HUES6 (cell line): ENCODE measurements around the gene UCP2.

ENCODE experiments used
- H3K27ac ChIP-seq: 2 replicates; pipeline ENCODE4 v1.7.0; 2013; ENCODE audit warnings: low read depth, mild to moderate bottlenecking, low read length, inconsistent platforms
- H3K27me3 ChIP-seq: 2 replicates; pipeline ENCODE4 v1.6.1; 2013; ENCODE audit warnings: low read length; ENCODE audit not compliant: control insufficient read depth, insufficient read depth
- H3K36me3 ChIP-seq: 2 replicates; pipeline ENCODE4 v1.6.1; 2013; ENCODE audit warnings: low read length; ENCODE audit not compliant: control insufficient read depth, insufficient read depth
- H3K4me1 ChIP-seq: 2 replicates; pipeline ENCODE4 v1.6.1; 2013; ENCODE audit warnings: low read length; ENCODE audit not compliant: control insufficient read depth, insufficient read depth
- H3K4me3 ChIP-seq: 2 replicates; pipeline ENCODE4 v1.5.1; 2013; ENCODE audit warnings: low read depth, low read length
- H3K9ac ChIP-seq: one replicate; pipeline ENCODE4 v1.6.1; 2013; ENCODE audit warnings: mild to moderate bottlenecking, low read length
- H3K9me3 ChIP-seq: 2 replicates; pipeline ENCODE4 v1.6.1; 2013; ENCODE audit warnings: low read depth, low read length; ENCODE audit not compliant: control insufficient read depth, insufficient read depth

The UCP2 gene

GRCh38 chr11:73975479-73975757 lies 7.2 kb downstream of the UCP2 start:
- no peak overlapping the region for H3K27ac ChIP-seq
- no peaks in the 10 kb centered on the region for H3K27me3 ChIP-seq
- H3K9me3 ChIP-seq: no peaks in the 10 kb centered on the region
- H3K4me1 ChIP-seq: peaks cover 7% of the 10 kb centered on the region
- no peak overlapping the region for H3K4me3 ChIP-seq
- H3K36me3 ChIP-seq: peaks cover 61% of the 10 kb centered on the region
- no peak overlapping the region for H3K9ac ChIP-seq

GRCh38 chr11:73974604-73975478 lies 7.8 kb downstream of the UCP2 start:
- Histone ChIP-seq H3K27ac (no peak overlapping the region), H3K27me3 (no peaks in the 10 kb centered on the region), H3K9me3 (no peaks in the 10 kb centered on the region), H3K9ac (no peak overlapping the region), H3K36me3 (peaks cover 55% of the 10 kb centered on the region), H3K4me3 (no peak overlapping the region), H3K4me1 (peaks cover 1% of the 10 kb centered on the region; the same call in 1 of the 2 replicates)

GRCh38 chr11:73972620-73973449 lies 9.8 kb downstream of the UCP2 start:
- Histone ChIP-seq H3K36me3 (peaks cover 39% of the 10 kb centered on the region), H3K4me3 (no peak overlapping the region), H3K27me3 (no peaks in the 10 kb centered on the region), H3K9ac (no peak overlapping the region), H3K4me1 (no peaks in the 10 kb centered on the region), H3K9me3 (no peaks in the 10 kb centered on the region), H3K27ac (no peak overlapping the region)

- H3K9ac ChIP-seq: no peak overlapping the region
- no peaks in the 10 kb centered on the region for H3K4me1 ChIP-seq
- peaks cover 33% of the 10 kb centered on the region for H3K36me3 ChIP-seq
- H3K27me3 ChIP-seq: no peaks in the 10 kb centered on the region
- H3K4me3 ChIP-seq: no peak overlapping the region
- H3K9me3 ChIP-seq: no peaks in the 10 kb centered on the region
- no peak overlapping the region for H3K27ac ChIP-seq
Measured at GRCh38 chr11:73972187-73972586, 10.5 kb downstream of the UCP2 start.

- H3K27ac ChIP-seq: no peak overlapping the region
Measured at GRCh38 chr11:73971175-73971719, 11.4 kb downstream of the UCP2 start.

GRCh38 chr11:73969991-73970800 lies 12.4 kb downstream of the UCP2 start:
- no peak overlapping the region for H3K4me3 ChIP-seq
- H3K27ac ChIP-seq: no peak overlapping the region
- no peaks in the 10 kb centered on the region for H3K4me1 ChIP-seq
- H3K9me3 ChIP-seq: no peaks in the 10 kb centered on the region
- H3K36me3 ChIP-seq: peaks cover 13% of the 10 kb centered on the region
- no peak overlapping the region for H3K9ac ChIP-seq
- H3K27me3 ChIP-seq: no peaks in the 10 kb centered on the region

More at GRCh38 chr11:73971175-73971719, 11.4 kb downstream of the UCP2 start:
- no peaks in the 10 kb centered on the region for H3K27me3 ChIP-seq
- peaks cover 23% of the 10 kb centered on the region for H3K36me3 ChIP-seq
- H3K9ac ChIP-seq: no peak overlapping the region
- no peaks in the 10 kb centered on the region for H3K9me3 ChIP-seq
- H3K4me1 ChIP-seq: no peaks in the 10 kb centered on the region
- H3K4me3 ChIP-seq: no peak overlapping the region

GRCh38 chr11:73969091-73969490 lies 13.6 kb downstream of the UCP2 start:
- H3K27ac ChIP-seq: no peak overlapping the region
- no peak overlapping the region for H3K9ac ChIP-seq
- H3K4me3 ChIP-seq: no peak overlapping the region
- H3K4me1 ChIP-seq: no peaks in the 10 kb centered on the region
- H3K36me3 ChIP-seq: peaks cover 2% of the 10 kb centered on the region; the same call in 1 of the 2 replicates
- no peaks in the 10 kb centered on the region for H3K27me3 ChIP-seq
- no peaks in the 10 kb centered on the region for H3K9me3 ChIP-seq

- no peak overlapping the region for H3K4me3 ChIP-seq
Measured at GRCh38 chr11:73968356-73968966, 14.2 kb downstream of the UCP2 start.

GRCh38 chr11:73965764-73966121 lies 16.9 kb downstream of the UCP2 start:
- no peaks in the 10 kb centered on the region for H3K9me3 ChIP-seq
- no peak overlapping the region for H3K27ac ChIP-seq

More at GRCh38 chr11:73968356-73968966, 14.2 kb downstream of the UCP2 start:
- H3K9ac ChIP-seq: no peak overlapping the region
- H3K27ac ChIP-seq: no peak overlapping the region
- H3K4me1 ChIP-seq: no peaks in the 10 kb centered on the region
- H3K36me3 ChIP-seq: no peaks in the 10 kb centered on the region
- H3K27me3 ChIP-seq: no peaks in the 10 kb centered on the region
- H3K9me3 ChIP-seq: no peaks in the 10 kb centered on the region

GRCh38 chr11:73965076-73965763 lies 17.4 kb downstream of the UCP2 start:
- H3K9me3 ChIP-seq: no peaks in the 10 kb centered on the region
- H3K9ac ChIP-seq: no peak overlapping the region
- peak overlapping the region; percentile 52 for H3K4me3 ChIP-seq
- no peaks in the 10 kb centered on the region for H3K4me1 ChIP-seq
- no peaks in the 10 kb centered on the region for H3K36me3 ChIP-seq
- no peak overlapping the region for H3K27ac ChIP-seq
- H3K27me3 ChIP-seq: no peaks in the 10 kb centered on the region

More at GRCh38 chr11:73965764-73966121, 16.9 kb downstream of the UCP2 start:
- no peaks in the 10 kb centered on the region for H3K27me3 ChIP-seq
- H3K36me3 ChIP-seq: no peaks in the 10 kb centered on the region
- no peak overlapping the region for H3K4me3 ChIP-seq
- H3K4me1 ChIP-seq: no peaks in the 10 kb centered on the region
- no peak overlapping the region for H3K9ac ChIP-seq
